HG03064 (cell line): Measurements from ENCODE around the gene LONRF2.

Experiments used
- ATAC-seq: cut with Tn5 transposase; IDR thresholded peaks from one replicate; pipeline ENCODE4 v1.9.1; 2021; ENCODE audit warnings: low read depth; ENCODE audit not compliant: unreplicated experiment

The LONRF2 gene

GRCh38 chr2:100239486-100240210, 82.7 kb downstream of the LONRF2 start:
- no peak for ATAC-seq

GRCh38 chr2:100238471-100238870, 83.8 kb downstream of the LONRF2 start:
- no peak for ATAC-seq

- no peak for ATAC-seq
These were observed 84.5 kb downstream of the LONRF2 start for GRCh38 chr2:100237770-100238169.

- no peak for ATAC-seq
These were observed 85.1 kb downstream of the LONRF2 start for GRCh38 chr2:100237163-100237562.

- ATAC-seq: no peak
These were observed 86.1 kb downstream of the LONRF2 start for GRCh38 chr2:100236166-100236565.

GRCh38 chr2:100235581-100235980, 86.7 kb downstream of the LONRF2 start:
- no peak for ATAC-seq

- ATAC-seq: peak; percentile 93
These were observed 87.2 kb downstream of the LONRF2 start for GRCh38 chr2:100235098-100235497.

GRCh38 chr2:100234141-100234540, 88.2 kb downstream of the LONRF2 start:
- no peak for ATAC-seq

- no peak for ATAC-seq
These were observed 89.2 kb downstream of the LONRF2 start for GRCh38 chr2:100233061-100233460.

- no peak for ATAC-seq
These were observed 91.5 kb downstream of the LONRF2 start for GRCh38 chr2:100230754-100231153.

- ATAC-seq: no peak
These were observed 93.3 kb downstream of the LONRF2 start for GRCh38 chr2:100228967-100229366.

- ATAC-seq: no peak
These were observed 93.9 kb downstream of the LONRF2 start for GRCh38 chr2:100228415-100228814.

- ATAC-seq: no peak
These were observed 97.2 kb downstream of the LONRF2 start for GRCh38 chr2:100224988-100225710.

- no peak for ATAC-seq
These were observed 98.8 kb downstream of the LONRF2 start for GRCh38 chr2:100223502-100223901.
